Tibial artery (tissue), 4 donors: Measurements from ENCODE around the gene EFNA5.

Source experiments
- DNase-seq, 2 donors: peaks; one replicate each; pipeline ENCODE4 v3.0.0-alpha.2; 2019
- H3K27ac ChIP-seq, 2 donors: fragments of 200-600 bp; sonication (generic) in 1 of 2; 1 replicate in 1 of 2; 2 replicates in 1 of 2; pipeline ENCODE4 v1.5.1; 2018 to 2019; ENCODE audit warnings: mild to moderate bottlenecking in 1 of 2
- H3K27me3 ChIP-seq, 2 donors: fragments of 200-600 bp; sonication (generic) in 1 of 2; one replicate each; pipeline versions ENCODE4 v1.5.1 to v1.6.0; 2016 to 2019
- H3K36me3 ChIP-seq, 3 donors: fragments of 200-600 bp; sonication (generic) in 2 of 3; one replicate each; pipeline ENCODE4 v1.5.1; 2016 to 2019; ENCODE audit warnings: mild to moderate bottlenecking in 2 of 3
- H3K4me1 ChIP-seq, 4 donors: fragments of 200-600 bp; sonication (generic) in 2 of 4; 1 replicate in 3 of 4; 2 replicates in 1 of 4; pipeline ENCODE4 v1.5.1; 2016 to 2019
- H3K4me3 ChIP-seq, 2 donors: fragments of 200-600 bp; sonication (generic) in 1 of 2; 1 replicate in 1 of 2; 2 replicates in 1 of 2; pipeline ENCODE4 v1.5.1; 2018 to 2019; ENCODE audit warnings: mild to moderate bottlenecking in 2 of 2
- H3K9me3 ChIP-seq, 3 donors: fragments of 200-600 bp; sonication (generic) in 1 of 3; one replicate each; pipeline ENCODE4 v1.5.1; 2016 to 2019
- intact Hi-C: fragments of 100-400 bp; cut with DNase I; formaldehyde crosslinking; loops from one replicate; pipeline ENCODE4 v1.15.0; 2023; ENCODE audit warnings: low total_unique reads
- TF ChIP-seq, protein P1 (sequence below), 2 experiments: fragments of 200-600 bp in 1 of 2; fragments of 450-650 bp in 1 of 2; IDR thresholded peaks; one replicate each; pipeline ENCODE4 v1.5.1; 2017 to 2019; ENCODE audit warnings: antibody characterized with exemption in 2 of 2, mild to moderate bottlenecking in 1 of 2, moderate library complexity in 1 of 2

The EFNA5 gene

DNA sequence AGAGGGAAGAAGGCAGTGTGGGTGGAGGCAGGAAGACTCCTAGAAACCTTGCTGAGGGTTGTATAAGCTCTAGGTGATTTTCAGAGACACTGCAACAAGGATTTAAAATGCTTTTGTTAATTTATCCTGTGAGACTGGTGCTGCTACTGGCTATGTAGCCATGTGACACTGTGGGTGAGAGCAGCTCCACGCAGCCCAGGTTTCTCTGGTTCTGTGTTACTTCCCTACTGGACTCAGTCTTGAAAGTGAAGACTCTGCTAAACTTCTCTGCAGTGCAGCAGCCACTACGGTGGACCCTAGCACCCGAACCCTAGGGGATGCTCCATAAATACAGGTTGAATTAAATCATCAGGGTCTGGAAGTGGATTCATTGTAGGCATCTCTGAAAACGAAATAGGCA is 25.8 kb upstream of the EFNA5 start:
- TF ChIP-seq, protein P1, sequence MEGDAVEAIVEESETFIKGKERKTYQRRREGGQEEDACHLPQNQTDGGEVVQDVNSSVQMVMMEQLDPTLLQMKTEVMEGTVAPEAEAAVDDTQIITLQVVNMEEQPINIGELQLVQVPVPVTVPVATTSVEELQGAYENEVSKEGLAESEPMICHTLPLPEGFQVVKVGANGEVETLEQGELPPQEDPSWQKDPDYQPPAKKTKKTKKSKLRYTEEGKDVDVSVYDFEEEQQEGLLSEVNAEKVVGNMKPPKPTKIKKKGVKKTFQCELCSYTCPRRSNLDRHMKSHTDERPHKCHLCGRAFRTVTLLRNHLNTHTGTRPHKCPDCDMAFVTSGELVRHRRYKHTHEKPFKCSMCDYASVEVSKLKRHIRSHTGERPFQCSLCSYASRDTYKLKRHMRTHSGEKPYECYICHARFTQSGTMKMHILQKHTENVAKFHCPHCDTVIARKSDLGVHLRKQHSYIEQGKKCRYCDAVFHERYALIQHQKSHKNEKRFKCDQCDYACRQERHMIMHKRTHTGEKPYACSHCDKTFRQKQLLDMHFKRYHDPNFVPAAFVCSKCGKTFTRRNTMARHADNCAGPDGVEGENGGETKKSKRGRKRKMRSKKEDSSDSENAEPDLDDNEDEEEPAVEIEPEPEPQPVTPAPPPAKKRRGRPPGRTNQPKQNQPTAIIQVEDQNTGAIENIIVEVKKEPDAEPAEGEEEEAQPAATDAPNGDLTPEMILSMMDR (IDR thresholded peaks at IDR 0.05), result no peak
- peaks cover 0 to 6% (median 0%) of the 10 kb centered on the region in 3 donors for H3K9me3 ChIP-seq
- intact Hi-C loops, result no loop called here
- H3K4me1 ChIP-seq, result no peaks in the 10 kb centered on the region
- no peaks in the 10 kb centered on the region for H3K27me3 ChIP-seq
- H3K36me3 ChIP-seq, result no peaks in the 10 kb centered on the region
- H3K27ac ChIP-seq, result no peak overlapping the region
- no peak overlapping the region for H3K4me3 ChIP-seq
- DNase-seq, result no peak

DNA sequence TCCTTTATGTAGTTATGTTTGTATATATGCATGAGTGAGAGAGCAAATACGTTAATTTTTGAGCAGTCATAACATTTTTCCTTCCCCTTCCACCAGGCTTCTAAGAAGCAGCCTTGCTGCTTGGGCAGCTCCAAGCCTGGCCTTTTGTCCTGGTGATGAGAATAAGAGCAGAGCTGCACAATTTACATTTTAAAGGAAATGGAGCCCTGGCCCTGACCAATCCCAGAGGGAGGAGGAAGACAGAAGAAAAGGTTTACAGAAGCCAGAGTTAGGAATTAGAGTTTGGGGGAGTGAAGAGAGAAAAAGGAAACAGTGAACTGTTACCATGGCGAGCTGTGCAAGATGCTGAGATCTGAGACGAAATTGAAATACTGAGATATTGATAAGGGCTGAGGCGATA is 25.3 kb upstream of the EFNA5 start:
- TF ChIP-seq, protein P1 (IDR thresholded peaks at IDR 0.05), result no peak
- H3K27me3 ChIP-seq, result no peaks in the 10 kb centered on the region
- peaks cover 0 to 6% (median 0%) of the 10 kb centered on the region in 3 donors for H3K9me3 ChIP-seq
- no peaks in the 10 kb centered on the region for H3K4me1 ChIP-seq
- H3K27ac ChIP-seq, result no peak overlapping the region
- H3K4me3 ChIP-seq, result no peak overlapping the region
- no peak for DNase-seq
- H3K36me3 ChIP-seq, result no peaks in the 10 kb centered on the region
- intact Hi-C loops, result no loop called here

DNA sequence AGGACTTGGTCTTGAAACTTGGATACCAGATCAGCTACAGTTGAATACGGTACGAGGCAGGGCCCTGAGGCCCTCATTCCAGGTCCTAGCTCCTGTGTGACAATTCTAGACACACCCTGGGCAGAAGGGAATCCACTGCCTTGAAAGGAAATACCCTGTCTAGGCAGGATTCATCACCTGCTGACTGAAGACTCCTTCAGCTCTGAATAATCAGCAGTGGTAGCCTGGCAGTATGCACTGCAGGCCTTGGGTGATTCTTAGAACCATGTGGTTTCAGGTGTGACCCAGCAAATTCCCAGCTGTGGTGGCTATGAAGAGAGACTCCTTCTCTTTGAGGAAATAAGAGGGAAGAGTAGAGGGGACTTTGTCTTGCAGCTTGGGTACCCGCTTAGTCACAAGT is 17.2 kb upstream of the EFNA5 start:
- H3K27me3 ChIP-seq, result no peaks in the 10 kb centered on the region
- peaks cover 0 to 6% (median 0%) of the 10 kb centered on the region in 3 donors for H3K9me3 ChIP-seq
- H3K4me1 ChIP-seq, result no peaks in the 10 kb centered on the region
- no peak for DNase-seq
- no peak overlapping the region for H3K27ac ChIP-seq
- H3K36me3 ChIP-seq, result no peaks in the 10 kb centered on the region
- TF ChIP-seq, protein P1 (IDR thresholded peaks at IDR 0.05), result no peak
- intact Hi-C loops, result no loop called here
- no peak overlapping the region for H3K4me3 ChIP-seq

DNA sequence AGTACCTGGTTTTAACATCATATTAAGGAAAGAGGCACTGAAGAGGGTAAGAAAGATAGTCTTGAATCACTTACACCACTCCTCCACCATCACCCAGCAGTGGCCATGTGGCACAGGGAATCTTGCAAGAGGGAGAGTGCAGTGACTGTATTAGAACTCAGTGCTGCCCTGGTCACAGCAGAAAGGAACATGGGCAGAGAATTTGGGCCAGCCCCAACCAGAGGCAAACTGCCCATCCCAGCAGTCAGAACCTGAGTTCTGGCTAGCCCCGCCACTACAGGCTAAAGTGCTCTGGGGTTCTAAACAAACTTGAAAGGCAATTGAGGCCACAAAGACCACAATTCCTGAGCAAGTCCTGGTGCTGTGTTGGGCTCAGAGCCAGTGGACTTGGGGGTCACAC is 16.7 kb upstream of the EFNA5 start:
- intact Hi-C loops, result no loop called here
- no peak for DNase-seq
- H3K36me3 ChIP-seq, result no peaks in the 10 kb centered on the region
- H3K4me3 ChIP-seq, result no peak overlapping the region
- peaks cover 0 to 6% (median 0%) of the 10 kb centered on the region in 3 donors for H3K9me3 ChIP-seq
- no peak overlapping the region for H3K27ac ChIP-seq
- H3K4me1 ChIP-seq, result no peaks in the 10 kb centered on the region
- H3K27me3 ChIP-seq, result no peaks in the 10 kb centered on the region
- TF ChIP-seq, protein P1 (IDR thresholded peaks at IDR 0.05), result no peak

DNA sequence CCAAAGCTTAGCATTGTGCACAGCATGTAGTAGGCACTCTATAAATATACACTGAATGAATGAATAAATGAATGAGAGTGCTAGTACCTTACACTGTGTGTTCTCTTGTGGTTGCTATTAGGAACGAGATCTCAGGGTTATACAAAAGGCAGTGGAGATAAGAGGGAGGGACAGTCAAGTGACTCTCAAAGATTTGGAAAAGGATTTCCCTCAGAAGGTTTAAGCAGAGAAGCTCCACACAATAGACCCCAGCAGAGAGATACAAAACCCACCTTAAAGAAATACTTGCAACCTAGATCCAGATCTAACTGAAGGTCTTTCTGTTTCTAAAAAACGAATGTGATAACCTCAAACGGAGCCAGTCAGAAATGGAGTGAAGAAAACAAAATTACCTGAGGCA is 11.8 kb upstream of the EFNA5 start:
- no peak for DNase-seq
- intact Hi-C loops, result no loop called here
- H3K27ac ChIP-seq, result no peak overlapping the region
- H3K36me3 ChIP-seq, result no peaks in the 10 kb centered on the region
- no peaks in the 10 kb centered on the region for H3K4me1 ChIP-seq
- H3K27me3 ChIP-seq, result no peaks in the 10 kb centered on the region
- TF ChIP-seq, protein P1 (IDR thresholded peaks at IDR 0.05), result no peak
- H3K9me3 ChIP-seq, result no peaks in the 10 kb centered on the region
- no peak overlapping the region for H3K4me3 ChIP-seq

DNA sequence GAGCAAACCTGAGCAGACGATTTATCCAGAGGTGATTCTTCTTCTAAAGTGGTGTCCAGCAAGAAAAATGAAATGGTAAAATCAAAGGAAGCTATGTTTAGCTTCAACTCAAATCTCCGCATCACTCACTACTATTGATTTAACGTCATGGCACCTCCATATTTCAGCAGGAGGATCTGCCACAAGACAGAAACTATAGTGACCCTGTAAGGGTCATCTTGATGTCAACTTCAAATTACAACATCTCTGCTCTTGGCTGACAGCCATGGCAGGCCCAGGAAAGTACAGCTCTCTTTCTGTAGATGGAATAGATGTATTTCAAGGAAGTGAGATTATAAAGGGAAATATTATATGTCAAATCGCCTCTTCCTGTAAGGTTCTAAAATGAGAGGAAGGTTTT is 10.1 kb upstream of the EFNA5 start:
- intact Hi-C loops, result no loop called here
- H3K27ac ChIP-seq, result no peak overlapping the region
- no peaks in the 10 kb centered on the region for H3K4me1 ChIP-seq
- DNase-seq, result no peak
- TF ChIP-seq, protein P1 (IDR thresholded peaks at IDR 0.05), result no peak
- H3K9me3 ChIP-seq, result no peaks in the 10 kb centered on the region
- no peak overlapping the region for H3K4me3 ChIP-seq
- H3K36me3 ChIP-seq, result no peaks in the 10 kb centered on the region
- H3K27me3 ChIP-seq, result no peaks in the 10 kb centered on the region
